Measurements from ENCODE around the gene CCNY.

DNA sequence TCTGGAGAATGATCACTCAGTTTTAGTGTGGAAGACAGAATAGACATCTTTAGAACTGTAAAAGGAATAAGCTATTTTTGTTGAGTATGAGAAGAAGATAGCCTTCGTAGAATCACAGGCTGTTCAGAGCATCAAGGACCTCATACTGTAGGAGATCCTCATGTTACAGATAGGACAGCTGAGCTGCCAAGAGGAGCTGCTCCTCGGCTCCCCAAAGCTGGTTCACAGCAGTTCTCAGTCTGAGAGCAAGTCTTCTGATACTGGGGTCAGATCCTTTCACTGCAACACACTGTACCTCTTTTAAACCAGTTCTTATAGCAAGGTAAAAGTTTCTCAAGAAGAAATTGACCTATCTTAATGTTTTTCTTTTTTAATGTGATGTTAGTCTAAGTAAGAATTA lies 17.1 kb downstream of the CCNY start:
- no peak for TF ChIP-seq POLR2A (IDR thresholded peaks at IDR 0.05)
- TF ChIP-seq, protein P1, sequence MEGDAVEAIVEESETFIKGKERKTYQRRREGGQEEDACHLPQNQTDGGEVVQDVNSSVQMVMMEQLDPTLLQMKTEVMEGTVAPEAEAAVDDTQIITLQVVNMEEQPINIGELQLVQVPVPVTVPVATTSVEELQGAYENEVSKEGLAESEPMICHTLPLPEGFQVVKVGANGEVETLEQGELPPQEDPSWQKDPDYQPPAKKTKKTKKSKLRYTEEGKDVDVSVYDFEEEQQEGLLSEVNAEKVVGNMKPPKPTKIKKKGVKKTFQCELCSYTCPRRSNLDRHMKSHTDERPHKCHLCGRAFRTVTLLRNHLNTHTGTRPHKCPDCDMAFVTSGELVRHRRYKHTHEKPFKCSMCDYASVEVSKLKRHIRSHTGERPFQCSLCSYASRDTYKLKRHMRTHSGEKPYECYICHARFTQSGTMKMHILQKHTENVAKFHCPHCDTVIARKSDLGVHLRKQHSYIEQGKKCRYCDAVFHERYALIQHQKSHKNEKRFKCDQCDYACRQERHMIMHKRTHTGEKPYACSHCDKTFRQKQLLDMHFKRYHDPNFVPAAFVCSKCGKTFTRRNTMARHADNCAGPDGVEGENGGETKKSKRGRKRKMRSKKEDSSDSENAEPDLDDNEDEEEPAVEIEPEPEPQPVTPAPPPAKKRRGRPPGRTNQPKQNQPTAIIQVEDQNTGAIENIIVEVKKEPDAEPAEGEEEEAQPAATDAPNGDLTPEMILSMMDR (IDR thresholded peaks at IDR 0.05): no peak

All from Peyer's patch (tissue), 4 donors.